ENCODE results near the gene ADRA2C. TPM values are rescaled to one million over a fixed set of nuclear protein-coding genes. Genes with fewer than 3 reads are reported as not detected.

ADRA2C gene
- total RNA-seq, 1 donor from 2014 or later = 0.32 TPM

- no peak for DNase-seq (ENCODE audit: extremely low spot score, unreplicated experiment)
- no peaks in the 10 kb centered on the region for H3K9me3 Mint-ChIP-seq (ENCODE audit: unreplicated experiment)
- peaks cover 46% of the 10 kb centered on the region for H3K27me3 Mint-ChIP-seq (ENCODE audit: unreplicated experiment)
- no peak for TF ChIP-seq CTCF (IDR thresholded peaks at IDR 0.05)
- no peak overlapping the region for H3K4me3 Mint-ChIP-seq (ENCODE audit: unreplicated experiment)
- peaks cover 2% of the 10 kb centered on the region for H3K36me3 Mint-ChIP-seq (ENCODE audit: unreplicated experiment)
- H3K4me1 Mint-ChIP-seq (ENCODE audit: unreplicated experiment) = peaks cover 6% of the 10 kb centered on the region
- H3K27ac Mint-ChIP-seq (ENCODE audit: unreplicated experiment) = no peak overlapping the region
These were observed 3.5 kb downstream of the ADRA2C start for GRCh38 chr4:3769642-3770184.

- TF ChIP-seq CTCF (IDR thresholded peaks at IDR 0.05) = no peak
- peaks cover 6% of the 10 kb centered on the region for H3K4me1 Mint-ChIP-seq (ENCODE audit: unreplicated experiment)
- no peaks in the 10 kb centered on the region for H3K9me3 Mint-ChIP-seq (ENCODE audit: unreplicated experiment)
- peaks cover 2% of the 10 kb centered on the region for H3K36me3 Mint-ChIP-seq (ENCODE audit: unreplicated experiment)
- DNase-seq (ENCODE audit: extremely low spot score, unreplicated experiment) = no peak
- peaks cover 52% of the 10 kb centered on the region for H3K27me3 Mint-ChIP-seq (ENCODE audit: unreplicated experiment)
- no peak overlapping the region for H3K27ac Mint-ChIP-seq (ENCODE audit: unreplicated experiment)
- H3K4me3 Mint-ChIP-seq (ENCODE audit: unreplicated experiment) = no peak overlapping the region
These were observed 4.4 kb downstream of the ADRA2C start for GRCh38 chr4:3770323-3771163.

DNA sequence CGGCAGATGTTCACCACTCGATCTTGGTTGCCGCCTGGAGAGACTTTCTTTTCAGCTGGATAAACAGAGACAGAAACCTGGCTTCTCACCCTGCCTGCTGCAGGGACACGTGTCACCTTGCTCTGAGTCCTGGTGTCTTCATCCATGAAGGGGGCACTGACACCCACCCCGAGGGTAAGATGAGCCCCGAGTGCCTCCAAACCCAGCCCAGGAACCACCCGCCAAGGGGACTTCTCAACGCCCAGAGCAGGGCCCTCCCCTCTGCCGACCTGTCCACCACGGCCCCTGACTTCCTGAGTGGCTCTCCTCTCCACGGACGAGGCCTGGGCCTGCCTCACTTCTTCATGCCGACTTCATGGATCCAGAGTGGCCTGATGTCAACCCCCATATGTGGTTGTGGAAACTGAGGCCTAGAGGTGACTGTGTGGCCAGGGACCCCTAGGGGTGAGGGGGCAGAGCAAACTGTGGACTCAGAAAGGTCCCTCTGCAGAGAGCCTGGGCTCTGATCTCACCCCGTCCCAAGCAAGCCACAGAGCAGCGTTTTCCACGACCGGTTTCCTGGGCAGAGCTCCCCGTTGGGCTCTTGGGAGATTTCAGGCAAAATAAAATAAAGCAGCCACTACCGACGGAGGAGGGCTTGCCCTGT lies 5.1 kb downstream of the ADRA2C start:
- Mint-ChIP-seq H3K4me1 (ENCODE audit: unreplicated experiment) (peaks cover 6% of the 10 kb centered on the region), H3K27ac (ENCODE audit: unreplicated experiment) (no peak overlapping the region), H3K27me3 (ENCODE audit: unreplicated experiment) (peaks cover 52% of the 10 kb centered on the region), H3K36me3 (ENCODE audit: unreplicated experiment) (peaks cover 2% of the 10 kb centered on the region), H3K9me3 (ENCODE audit: unreplicated experiment) (no peaks in the 10 kb centered on the region), H3K4me3 (ENCODE audit: unreplicated experiment) (no peak overlapping the region)
- DNase-seq (ENCODE audit: extremely low spot score, unreplicated experiment) = no peak
- TF ChIP-seq CTCF (IDR thresholded peaks at IDR 0.05) = no peak

DNA sequence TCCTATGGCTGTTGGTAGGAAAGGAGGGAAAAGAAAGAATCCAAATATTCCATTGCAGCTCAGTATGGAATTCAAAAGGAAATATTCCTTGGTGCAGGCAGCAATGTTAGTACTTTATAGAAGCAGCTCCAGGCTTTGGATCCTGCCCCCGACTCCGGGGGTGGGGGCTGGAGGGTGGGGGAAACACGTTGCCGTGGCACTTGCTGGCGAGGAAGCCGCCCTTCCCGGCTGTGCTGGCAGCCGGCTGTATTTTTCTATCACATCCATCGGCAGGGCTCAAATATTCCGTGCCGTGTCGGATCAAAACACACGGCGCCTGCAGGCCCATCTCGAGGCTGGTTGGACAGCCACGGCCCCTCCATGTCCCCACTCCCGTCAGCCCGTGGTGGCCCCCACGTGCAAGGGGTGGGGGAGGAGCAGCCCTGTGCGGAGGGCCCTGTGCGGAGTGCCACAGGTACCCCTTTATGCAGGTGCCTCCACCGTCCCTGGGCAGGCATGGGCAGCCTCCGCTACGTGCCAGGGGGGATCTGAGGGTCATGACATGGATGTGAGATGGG lies 5.8 kb downstream of the ADRA2C start:
- no peak for TF ChIP-seq CTCF (IDR thresholded peaks at IDR 0.05)
- no peaks in the 10 kb centered on the region for H3K9me3 Mint-ChIP-seq (ENCODE audit: unreplicated experiment)
- H3K4me3 Mint-ChIP-seq (ENCODE audit: unreplicated experiment) = no peak overlapping the region
- H3K4me1 Mint-ChIP-seq (ENCODE audit: unreplicated experiment) = peaks cover 2% of the 10 kb centered on the region
- H3K27me3 Mint-ChIP-seq (ENCODE audit: unreplicated experiment) = peaks cover 48% of the 10 kb centered on the region
- no peak for DNase-seq (ENCODE audit: extremely low spot score, unreplicated experiment)
- H3K27ac Mint-ChIP-seq (ENCODE audit: unreplicated experiment) = no peak overlapping the region
- peaks cover 2% of the 10 kb centered on the region for H3K36me3 Mint-ChIP-seq (ENCODE audit: unreplicated experiment)

DNA sequence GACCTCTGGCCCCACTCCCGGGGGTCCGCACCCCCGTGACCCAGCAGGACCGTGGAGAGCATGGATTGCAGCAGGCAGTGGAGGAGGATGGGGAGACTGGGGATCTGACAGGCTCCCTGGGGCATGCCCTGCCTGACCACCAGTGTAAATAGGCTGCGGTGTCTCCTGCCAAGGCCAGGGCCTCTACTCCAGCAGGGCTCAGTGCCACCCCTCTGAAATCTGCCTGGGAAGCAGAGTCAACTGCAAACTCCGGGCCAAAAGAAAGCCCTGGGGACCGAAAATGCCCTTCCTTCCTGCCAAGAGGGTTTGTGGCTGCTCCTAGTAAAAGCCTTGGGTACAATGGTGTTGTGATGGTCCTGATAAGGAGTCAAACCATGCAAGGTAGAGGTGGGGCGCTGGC lies 6.4 kb downstream of the ADRA2C start:
- TF ChIP-seq CTCF (IDR thresholded peaks at IDR 0.05) = no peak
- Mint-ChIP-seq H3K27me3 (ENCODE audit: unreplicated experiment) (peaks cover 46% of the 10 kb centered on the region), H3K27ac (ENCODE audit: unreplicated experiment) (no peak overlapping the region), H3K4me3 (ENCODE audit: unreplicated experiment) (no peak overlapping the region), H3K4me1 (ENCODE audit: unreplicated experiment) (peaks cover 1% of the 10 kb centered on the region), H3K9me3 (ENCODE audit: unreplicated experiment) (no peaks in the 10 kb centered on the region), H3K36me3 (ENCODE audit: unreplicated experiment) (peaks cover 2% of the 10 kb centered on the region)
- DNase-seq (ENCODE audit: extremely low spot score, unreplicated experiment) = no peak

Measured in osteocyte (in vitro differentiated cells).